Measurements from ENCODE around the gene RASSF9. TPM values are rescaled to one million over a fixed set of nuclear protein-coding genes. Genes with fewer than 3 reads are reported as not detected.

RASSF9 gene
- total RNA-seq, 1 donor = 7.7 TPM

- DNase-seq (ENCODE audit: low read depth) = peak; percentile 75
- no peak for TF ChIP-seq CTCF (IDR thresholded peaks at IDR 0.05; ENCODE audit: insufficient read depth, low read length)
- no peak overlapping the region for H3K4me3 ChIP-seq (ENCODE audit: low read depth, low read length)
Measured at GRCh38 chr12:85823436-85824180, 12.6 kb downstream of the RASSF9 start.

GRCh38 chr12:85821759-85822158 lies 14.4 kb downstream of the RASSF9 start:
- TF ChIP-seq CTCF (IDR thresholded peaks at IDR 0.05; ENCODE audit: insufficient read depth, low read length) = no peak
- no peak overlapping the region for H3K4me3 ChIP-seq (ENCODE audit: low read depth, low read length)
- no peak for DNase-seq (ENCODE audit: low read depth)

- no peak for DNase-seq (ENCODE audit: low read depth)
- TF ChIP-seq CTCF (IDR thresholded peaks at IDR 0.05; ENCODE audit: insufficient read depth, low read length) = no peak
Measured at GRCh38 chr12:85821206-85821605, 15.0 kb downstream of the RASSF9 start.

GRCh38 chr12:85820101-85820500 lies 16.1 kb downstream of the RASSF9 start:
- no peak overlapping the region for H3K4me3 ChIP-seq (ENCODE audit: low read depth, low read length)
- no peak for TF ChIP-seq CTCF (IDR thresholded peaks at IDR 0.05; ENCODE audit: insufficient read depth, low read length)
- DNase-seq (ENCODE audit: low read depth) = no peak

More at GRCh38 chr12:85821206-85821605, 15.0 kb downstream of the RASSF9 start:
- H3K4me3 ChIP-seq (ENCODE audit: low read depth, low read length) = no peak overlapping the region

GRCh38 chr12:85814741-85815140 lies 21.5 kb downstream of the RASSF9 start:
- TF ChIP-seq CTCF (IDR thresholded peaks at IDR 0.05; ENCODE audit: insufficient read depth, low read length) = no peak
- H3K4me3 ChIP-seq (ENCODE audit: low read depth, low read length) = no peak overlapping the region
- DNase-seq (ENCODE audit: low read depth) = no peak

GRCh38 chr12:85814071-85814470 lies 22.1 kb downstream of the RASSF9 start:
- TF ChIP-seq CTCF (IDR thresholded peaks at IDR 0.05; ENCODE audit: insufficient read depth, low read length) = no peak
- H3K4me3 ChIP-seq (ENCODE audit: low read depth, low read length) = no peak overlapping the region
- DNase-seq (ENCODE audit: low read depth) = no peak

- H3K4me3 ChIP-seq (ENCODE audit: low read depth, low read length) = no peak overlapping the region
- no peak for TF ChIP-seq CTCF (IDR thresholded peaks at IDR 0.05; ENCODE audit: insufficient read depth, low read length)
- DNase-seq (ENCODE audit: low read depth) = no peak
Measured at GRCh38 chr12:85809500-85809899, 26.7 kb downstream of the RASSF9 start.

Data from fibroblast of the aortic adventitia (primary cell).